ENCODE data around the gene STX8. TPM values are rescaled to one million over a fixed set of nuclear protein-coding genes. Genes with fewer than 3 reads are reported as not detected.

STX8 gene
- total and polyA plus RNA-seq, 9 of the 15 experiments (the other 6 are each of a cell fraction or from before 2014, with no cell fraction given) = 14.6 to 42.5 (median 22.1) TPM

DNA sequence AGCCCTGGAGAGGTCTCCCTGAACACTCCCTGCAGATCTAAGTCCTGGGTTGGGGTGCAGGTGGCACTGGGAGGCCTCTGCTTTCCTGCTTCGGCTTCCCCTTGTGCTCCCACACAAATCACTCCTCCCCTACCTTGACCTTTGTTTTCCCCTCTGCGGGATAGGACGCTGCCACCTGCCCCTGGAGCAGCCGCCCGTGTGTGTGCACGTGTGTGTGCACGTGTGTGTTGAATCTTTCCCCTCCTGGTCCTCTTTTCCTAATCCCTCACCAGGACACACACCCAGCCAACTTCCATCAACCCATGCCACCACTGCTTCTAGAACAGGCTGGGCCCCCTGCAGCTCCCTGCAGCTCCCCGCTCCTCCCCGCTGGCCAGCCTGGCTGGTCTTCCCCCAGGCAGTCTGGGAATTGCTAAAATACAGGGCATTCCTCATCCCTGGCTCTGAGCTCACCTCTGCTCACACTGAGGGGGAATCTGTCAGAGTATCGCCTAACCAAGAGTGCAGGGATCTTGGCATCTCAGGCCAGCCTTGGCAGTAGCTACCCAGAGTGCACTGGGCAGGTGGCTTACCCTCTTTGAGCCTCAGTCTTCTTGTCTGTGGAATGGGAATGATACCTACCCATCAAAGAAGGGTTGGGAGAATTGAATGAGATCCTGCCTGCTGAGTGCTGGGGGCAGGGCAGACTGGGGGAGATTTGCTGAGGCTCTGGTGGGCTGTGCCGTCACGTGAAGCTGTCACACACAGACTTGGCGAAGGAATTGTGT lies 355.8 kb downstream of the STX8 start:
- H3K4me3 ChIP-seq = no peak overlapping the region
- intact Hi-C loops (cut with micrococcal nuclease) = no loop called here
- FAIRE-seq = no peak
- no peaks in the 10 kb centered on the region for H3K9me1 ChIP-seq (ENCODE audit: control insufficient read depth, insufficient read depth, low read length)
- H3K9me3 ChIP-seq (replicated peaks; ENCODE audit: control insufficient read depth, insufficient read depth, low read depth, low read length) = no peaks in the 10 kb centered on the region
- no peaks in the 10 kb centered on the region for H3K36me3 ChIP-seq (ENCODE audit: control insufficient read depth, insufficient read depth, low read length)
- in situ Hi-C loops (cut with MboI) = no loop called here
- no peak overlapping the region for H3K9ac ChIP-seq (ENCODE audit: insufficient read depth in 1 of 2, low read depth in 2 of 2, low read length in 2 of 2)
- WGBS (ENCODE audit: insufficient coverage, low coverage, missing lambda C conversion rate) = 0% methylated on average over 11 of the region's 13 CpGs
- CTCF ChIA-PET (ENCODE audit: low intra/inter-chr PET ratio) = no interaction called here
- TF ChIP-seq L3MBTL2 (IDR thresholded peaks at IDR 0.05) = no peak
- no peak for TF ChIP-seq E2F3 (CRISPR knock-in tag; IDR thresholded peaks at IDR 0.05)
- TF ChIP-seq KDM1A (IDR thresholded peaks at IDR 0.05) = no peak
- TF ChIP-seq ELF2 (CRISPR knock-in tag; IDR thresholded peaks at IDR 0.05) = no peak
- TF ChIP-seq CBX3 (IDR thresholded peaks at IDR 0.05; ENCODE audit: borderline replicate concordance in 1 of 2, low read length in 2 of 2) = no peak
- TF ChIP-seq HNRNPK (IDR thresholded peaks at IDR 0.05; ENCODE audit: low read depth, low read length, poor library complexity, severe bottlenecking) = no peak
- no peak for TF ChIP-seq HDAC2 (IDR thresholded peaks at IDR 0.05)
- TF ChIP-seq ZBTB1 (CRISPR knock-in tag; IDR thresholded peaks at IDR 0.05; ENCODE audit: borderline replicate concordance, low read depth) = no peak
- no peak for TF ChIP-seq PML (IDR thresholded peaks at IDR 0.05; ENCODE audit: low read length)
- no peak overlapping the region for H2AFZ ChIP-seq (ENCODE audit: low read depth, low read length)
- no TSS peak for BruUV-seq (replicated peaks)
- H4K20me1 ChIP-seq (replicated peaks; ENCODE audit: control insufficient read depth, insufficient read depth, low read length) = no peaks in the 10 kb centered on the region
- H3K4me1 ChIP-seq (replicated peaks in 1 of 2; ENCODE audit: control insufficient read depth in 2 of 2, insufficient read depth in 2 of 2, low read length in 2 of 2) = no peaks in the 10 kb centered on the region
- no peak overlapping the region for H3K4me2 ChIP-seq (ENCODE audit: insufficient read depth, low read length)
- peaks cover 0 to 4% of the 10 kb centered on the region in 2 experiments; a peak in 1 of 5 replicates for H3K27me3 ChIP-seq (ENCODE audit: control insufficient read depth in 2 of 2, insufficient read depth in 2 of 2, low read length in 2 of 2)
- DNase-seq (ENCODE audit: extremely low read depth in 1 of 4, low spot score in 3 of 4) = no peak
- no peak overlapping the region for H3K27ac ChIP-seq (ENCODE audit: extremely low read depth, low read depth, low read length)
- H3K79me2 ChIP-seq (ENCODE audit: control insufficient read depth, insufficient read depth, low read length) = no peaks in the 10 kb centered on the region
- ATAC-seq = no peak
- POLR2A ChIA-PET = no interaction called here
